GM23338 (cell line): ENCODE measurements around the gene TCF12. TPM values are rescaled to one million over a fixed set of nuclear protein-coding genes. Genes with fewer than 3 reads are reported as not detected.

Source experiments
- ATAC-seq: fragments of 200-7000 bp; cut with Tn5 transposase; 3 replicates; pipeline ENCODE4 v1.9.1; 2020
- DNase-seq: peaks from one replicate; pipeline ENCODE4 v3.0.0-alpha.2; 2015; ENCODE audit warnings: low spot score
- H2AFZ ChIP-seq: fragments of 200-600 bp; sonication (generic); 2 replicates; pipeline ENCODE4 v1.8.0; 2016; ENCODE audit warnings: antibody characterized with exemption, mild to moderate bottlenecking, moderate library complexity
- H3F3A ChIP-seq: fragments of 200-600 bp; sonication (generic); replicated peaks from 2 replicates; pipeline ENCODE4 v1.8.0; 2017; ENCODE audit warnings: antibody characterized with exemption, mixed run types, low read depth
- H3K27ac ChIP-seq: fragments of 200-600 bp; sonication (generic); 2 replicates; pipeline ENCODE4 v1.6.1; 2016; ENCODE audit warnings: low read depth
- H3K27me3 ChIP-seq: fragments of 200-600 bp; sonication (generic); 2 replicates; pipeline ENCODE4 v1.8.0; 2016; ENCODE audit warnings: mild to moderate bottlenecking, mixed run types, moderate library complexity; ENCODE audit not compliant: insufficient read depth
- H3K36me3 ChIP-seq: fragments of 200-600 bp; sonication (generic); 2 replicates; pipeline ENCODE4 v1.8.0; 2016; ENCODE audit warnings: mild to moderate bottlenecking; ENCODE audit not compliant: insufficient read depth
- H3K4me1 ChIP-seq: fragments of 200-600 bp; sonication (generic); 2 replicates; pipeline ENCODE4 v1.8.0; 2016; ENCODE audit warnings: mild to moderate bottlenecking, moderate library complexity; ENCODE audit not compliant: insufficient read depth
- H3K4me2 ChIP-seq: fragments of 200-600 bp; sonication (generic); 2 replicates; pipeline ENCODE4 v1.7.1; 2017; ENCODE audit warnings: mixed run types
- H3K4me3 ChIP-seq: fragments of 200-600 bp; sonication (generic); 2 replicates; pipeline ENCODE4 v1.6.1; 2016; ENCODE audit warnings: mixed run types
- H3K79me2 ChIP-seq: fragments of 200-600 bp; sonication (generic); replicated peaks from 2 replicates; pipeline ENCODE4 v1.8.0; 2017; ENCODE audit warnings: mild to moderate bottlenecking; ENCODE audit not compliant: insufficient read depth
- H3K9me2 ChIP-seq: fragments of 200-600 bp; sonication (generic); 2 replicates; pipeline ENCODE4 v1.8.0; 2017; ENCODE audit not compliant: insufficient read depth
- H4K20me1 ChIP-seq: fragments of 200-600 bp; sonication (generic); replicated peaks from 2 replicates; pipeline ENCODE4 v1.8.0; 2017; ENCODE audit warnings: mild to moderate bottlenecking; ENCODE audit not compliant: insufficient read depth
- H3K27ac Mint-ChIP-seq: 2 replicates; pipeline ENCODE4 v1.8.0; 2020; ENCODE audit warnings: inconsistent platforms, mild to moderate bottlenecking, moderate library complexity, mixed read lengths
- H3K27me3 Mint-ChIP-seq: 3 replicates; pipeline ENCODE4 v1.8.0; 2022; ENCODE audit warnings: low read depth, mild to moderate bottlenecking, moderate library complexity, mixed read lengths, inconsistent platforms; ENCODE audit not compliant: insufficient read depth, poor library complexity
- H3K36me3 Mint-ChIP-seq: 3 replicates; pipeline ENCODE4 v1.8.0; 2021; ENCODE audit warnings: low read depth, mild to moderate bottlenecking, inconsistent platforms, moderate library complexity, mixed read lengths
- H3K4me1 Mint-ChIP-seq: 3 replicates; pipeline ENCODE4 v1.8.0; 2020; ENCODE audit warnings: mild to moderate bottlenecking, inconsistent platforms, mixed read lengths
- H3K4me3 Mint-ChIP-seq: 3 replicates; pipeline ENCODE4 v1.8.0; 2021; ENCODE audit warnings: moderate library complexity, mild to moderate bottlenecking, inconsistent platforms, mixed read lengths
- H3K9me3 Mint-ChIP-seq: 3 replicates; pipeline ENCODE4 v1.8.0; 2020; ENCODE audit warnings: moderate library complexity, mild to moderate bottlenecking, inconsistent platforms, mixed read lengths
- CREB1 ChIP-seq: fragments of 250-450 bp; sonication (Bioruptor Pico); IDR thresholded peaks from 2 replicates; pipeline ENCODE4 v1.5.0; 2020; ENCODE audit warnings: low read depth, mild to moderate bottlenecking, moderate library complexity
- ETS1 ChIP-seq: IDR thresholded peaks from 2 replicates; pipeline ENCODE4 v1.6.1; 2016; ENCODE audit warnings: antibody characterized with exemption
- EZH2 ChIP-seq: fragments of 200-600 bp; sonication (generic); IDR thresholded peaks from one replicate; pipeline ENCODE4 v1.8.0; 2017; ENCODE audit warnings: antibody characterized with exemption, mild to moderate bottlenecking, low read depth; ENCODE audit not compliant: unreplicated experiment
- EZH2phosphoT487 ChIP-seq: fragments of 200-600 bp; sonication (generic); IDR thresholded peaks from one replicate; pipeline ENCODE4 v1.8.1; 2018; ENCODE audit warnings: antibody characterized with exemption; ENCODE audit not compliant: unreplicated experiment
- JUNB ChIP-seq: IDR thresholded peaks from one replicate; pipeline ENCODE4 v1.6.1; 2016; ENCODE audit warnings: antibody characterized with exemption; ENCODE audit not compliant: unreplicated experiment
- NANOG ChIP-seq: IDR thresholded peaks from 2 replicates; pipeline ENCODE4 v1.6.1; 2016; ENCODE audit warnings: antibody characterized with exemption, borderline replicate concordance
- POLR2AphosphoS5 ChIP-seq: IDR thresholded peaks from 2 replicates; pipeline ENCODE4 v1.6.1; 2016; ENCODE audit warnings: antibody characterized with exemption, low read depth
- REST ChIP-seq: IDR thresholded peaks from one replicate; pipeline ENCODE4 v1.6.1; 2018; ENCODE audit warnings: antibody characterized with exemption; ENCODE audit not compliant: unreplicated experiment
- ZNF331 ChIP-seq: fragments of 250-450 bp; sonication (Bioruptor Pico); IDR thresholded peaks from 2 replicates; pipeline ENCODE4 v1.5.0; 2020; ENCODE audit warnings: low read depth, mild to moderate bottlenecking, moderate library complexity
- ZNF462 ChIP-seq: fragments of 250-450 bp; sonication (Bioruptor Pico); IDR thresholded peaks from 2 replicates; pipeline ENCODE4 v1.5.0; 2020; ENCODE audit warnings: mild to moderate bottlenecking, moderate library complexity
- polyA plus RNA-seq: library from polyadenylated mRNA; unstranded; fragments of >200 nt; fragmentation: Nextera tagmentation; extraction: Ambion mirVana; gene quantifications from 2 replicates; pipeline ENCODE4 v1.2.1, GENCODE V29; 2016
- total RNA-seq: library from RNA; depleted of rRNA; stranded (reverse); fragments of >200 nt; shearing (Covaris generic); gene quantifications from 2 replicates; pipeline ENCODE4 v1.2.3, GENCODE V29; 2014

The TCF12 gene
- total and polyA plus RNA-seq, 2 experiments from 2014 or later: 27.6 to 104 TPM

- peaks cover 2% of the 10 kb centered on the region for H3K27me3 Mint-ChIP-seq
- Histone ChIP-seq H3K4me2 (no peak overlapping the region), H3K9me2 (no peaks in the 10 kb centered on the region), H3F3A (no peaks in the 10 kb centered on the region), H4K20me1 (no peaks in the 10 kb centered on the region), H3K4me1 (no peaks in the 10 kb centered on the region), H3K36me3 (no peaks in the 10 kb centered on the region), H3K4me3 (no peak overlapping the region), H3K79me2 (no peaks in the 10 kb centered on the region), H2AFZ (no peak overlapping the region), H3K27ac (no peak overlapping the region), H3K27me3 (no peaks in the 10 kb centered on the region)
- ATAC-seq: no peak
- TF ChIP-seq CREB1 (CRISPR knock-in tag) (no peak), JUNB (no peak), NANOG (no peak), REST (no peak), ETS1 (no peak), EZH2phosphoT487 (no peak)
- no peak overlapping the region for H3K27ac Mint-ChIP-seq
- H3K4me1 Mint-ChIP-seq: peaks cover 2% of the 10 kb centered on the region; the same call in 2 of the 3 replicates
- peaks cover 18% of the 10 kb centered on the region for H3K36me3 Mint-ChIP-seq
- DNase-seq: no peak
- no peaks in the 10 kb centered on the region; the same call in 2 of the 3 replicates for H3K9me3 Mint-ChIP-seq
- H3K4me3 Mint-ChIP-seq: no peak overlapping the region
These were observed 267.1 kb downstream of the TCF12 start for GRCh38 chr15:57185507-57186074.

- no peak for DNase-seq
- Histone ChIP-seq H4K20me1 (no peaks in the 10 kb centered on the region), H3K36me3 (no peaks in the 10 kb centered on the region), H3K27me3 (no peaks in the 10 kb centered on the region), H3K9me2 (no peaks in the 10 kb centered on the region), H2AFZ (no peak overlapping the region), H3K27ac (no peak overlapping the region), H3F3A (no peaks in the 10 kb centered on the region), H3K4me1 (no peaks in the 10 kb centered on the region), H3K4me3 (no peak overlapping the region), H3K4me2 (no peak overlapping the region), H3K79me2 (no peaks in the 10 kb centered on the region)
- no peaks in the 10 kb centered on the region; the same call in 2 of the 3 replicates for H3K9me3 Mint-ChIP-seq
- TF ChIP-seq ZNF331 (CRISPR knock-in tag) (no peak), EZH2 (no peak), ZNF462 (CRISPR knock-in tag) (no peak), POLR2AphosphoS5 (no peak)
- no peak overlapping the region for H3K27ac Mint-ChIP-seq
- H3K4me1 Mint-ChIP-seq: peaks cover 18% of the 10 kb centered on the region
- H3K4me3 Mint-ChIP-seq: no peak overlapping the region
- H3K36me3 Mint-ChIP-seq: peaks cover 33% of the 10 kb centered on the region
- H3K27me3 Mint-ChIP-seq: peaks cover 6% of the 10 kb centered on the region
- ATAC-seq: no peak
These were observed 271.0 kb downstream of the TCF12 start for GRCh38 chr15:57189466-57189865.
